Astrocyte (in vitro differentiated cells and primary cell): Measurements from ENCODE around the gene ATXN3L. TPM values are rescaled to one million over a fixed set of nuclear protein-coding genes. Genes with fewer than 3 reads are reported as not detected.

ENCODE experiments used
- DNase-seq: peaks from one replicate; pipeline ENCODE4 v3.0.0-alpha.2; 2010; ENCODE audit warnings: low read depth
- FAIRE-seq: peaks from 2 replicates; lab custom pipeline; 2011; peaks lifted over from hg19 to GRCh38; lab: Jason Lieb, UNC
- H2AFZ ChIP-seq: 2 replicates; pipeline ENCODE4 v1.6.0; 2012; ENCODE audit warnings: low read depth, low read length, inconsistent platforms
- H3K27ac ChIP-seq: 2 replicates; pipeline ENCODE4 v1.5.1; 2011; ENCODE audit warnings: low read depth, low read length, inconsistent platforms
- H3K27me3 ChIP-seq: 2 replicates; pipeline ENCODE4 v1.6.0; 2011; ENCODE audit warnings: low read length, inconsistent platforms; ENCODE audit not compliant: insufficient read depth
- H3K36me3 ChIP-seq: 2 replicates; pipeline ENCODE4 v1.5.1; 2011; ENCODE audit warnings: low read length, inconsistent platforms; ENCODE audit not compliant: insufficient read depth
- H3K4me1 ChIP-seq: 2 replicates; pipeline ENCODE4 v1.5.1; 2011; ENCODE audit warnings: low read length, inconsistent platforms; ENCODE audit not compliant: insufficient read depth
- H3K4me2 ChIP-seq: 2 replicates; pipeline ENCODE4 v1.6.0; 2012; ENCODE audit warnings: low read length, inconsistent platforms
- H3K4me3 ChIP-seq: 2 replicates; pipeline ENCODE4 v1.5.1; 2011; ENCODE audit warnings: low read depth, mild to moderate bottlenecking, low read length, inconsistent platforms; ENCODE audit not compliant: insufficient read depth
- H3K79me2 ChIP-seq: 2 replicates; pipeline ENCODE4 v1.6.0; 2012; ENCODE audit warnings: mild to moderate bottlenecking, low read length, inconsistent platforms; ENCODE audit not compliant: insufficient read depth
- H3K9ac ChIP-seq: 2 replicates; pipeline ENCODE4 v1.6.0; 2012; ENCODE audit warnings: mild to moderate bottlenecking, low read length, inconsistent platforms
- H3K9me3 ChIP-seq: 2 replicates; pipeline ENCODE4 v1.5.1; 2012; ENCODE audit warnings: low read depth, mild to moderate bottlenecking, low read length, inconsistent platforms; ENCODE audit not compliant: insufficient read depth
- H4K20me1 ChIP-seq: 2 replicates; pipeline ENCODE4 v1.6.0; 2012; ENCODE audit warnings: low read length, inconsistent platforms; ENCODE audit not compliant: insufficient read depth
- H3K27ac Mint-ChIP-seq: one replicate; pipeline ENCODE4 v1.8.0; 2021; ENCODE audit warnings: mild to moderate bottlenecking, mixed read lengths; ENCODE audit not compliant: unreplicated experiment
- H3K27me3 Mint-ChIP-seq: one replicate; pipeline ENCODE4 v1.8.0; 2021; ENCODE audit warnings: low read depth, mixed read lengths; ENCODE audit not compliant: unreplicated experiment
- H3K36me3 Mint-ChIP-seq: one replicate; pipeline ENCODE4 v1.8.0; 2021; ENCODE audit warnings: low read depth, mixed read lengths; ENCODE audit not compliant: unreplicated experiment
- H3K4me1 Mint-ChIP-seq: one replicate; pipeline ENCODE4 v1.8.0; 2021; ENCODE audit warnings: low read depth, mixed read lengths; ENCODE audit not compliant: unreplicated experiment
- H3K4me3 Mint-ChIP-seq: one replicate; pipeline ENCODE4 v1.8.0; 2021; ENCODE audit warnings: mild to moderate bottlenecking, moderate library complexity, mixed read lengths; ENCODE audit not compliant: unreplicated experiment
- H3K9me3 Mint-ChIP-seq: one replicate; pipeline ENCODE4 v1.8.0; 2021; ENCODE audit warnings: mild to moderate bottlenecking, mixed read lengths; ENCODE audit not compliant: unreplicated experiment
- EZH2 ChIP-seq: IDR thresholded peaks from 2 replicates; pipeline ENCODE4 v1.6.1; 2012; ENCODE audit warnings: mild to moderate bottlenecking, low read length, inconsistent platforms; ENCODE audit not compliant: insufficient read depth
- total RNA-seq: library from RNA; stranded (reverse); gene quantifications from 2 replicates; pipeline ENCODE4 v1.2.1, GENCODE V29; 2021
- TF ChIP-seq, protein P1 (sequence below): IDR thresholded peaks from 2 replicates; pipeline ENCODE4 v1.5.1; 2011; ENCODE audit warnings: low read depth, mild to moderate bottlenecking, inconsistent platforms, low read length, moderate library complexity; ENCODE audit not compliant: insufficient read depth

The ATXN3L gene
- total RNA-seq, 1 donor from 2014 or later = not detected

GRCh38 chrX:13330446-13330845, 10.6 kb upstream of the ATXN3L start:
- H3K79me2 ChIP-seq = no peaks in the 10 kb centered on the region
- no peaks in the 10 kb centered on the region for H3K36me3 Mint-ChIP-seq
- H2AFZ ChIP-seq = no peak overlapping the region
- no peaks in the 10 kb centered on the region for H4K20me1 ChIP-seq
- no peak overlapping the region for H3K27ac Mint-ChIP-seq
- H3K27me3 Mint-ChIP-seq = no peaks in the 10 kb centered on the region
- no peak overlapping the region for H3K4me3 Mint-ChIP-seq
- DNase-seq (no peak), FAIRE-seq (no peak)
- H3K4me2 ChIP-seq = no peak overlapping the region
- no peak overlapping the region for H3K27ac ChIP-seq
- H3K4me1 Mint-ChIP-seq = peaks cover 3% of the 10 kb centered on the region
- no peaks in the 10 kb centered on the region for H3K9me3 Mint-ChIP-seq
- TF ChIP-seq, protein P1, sequence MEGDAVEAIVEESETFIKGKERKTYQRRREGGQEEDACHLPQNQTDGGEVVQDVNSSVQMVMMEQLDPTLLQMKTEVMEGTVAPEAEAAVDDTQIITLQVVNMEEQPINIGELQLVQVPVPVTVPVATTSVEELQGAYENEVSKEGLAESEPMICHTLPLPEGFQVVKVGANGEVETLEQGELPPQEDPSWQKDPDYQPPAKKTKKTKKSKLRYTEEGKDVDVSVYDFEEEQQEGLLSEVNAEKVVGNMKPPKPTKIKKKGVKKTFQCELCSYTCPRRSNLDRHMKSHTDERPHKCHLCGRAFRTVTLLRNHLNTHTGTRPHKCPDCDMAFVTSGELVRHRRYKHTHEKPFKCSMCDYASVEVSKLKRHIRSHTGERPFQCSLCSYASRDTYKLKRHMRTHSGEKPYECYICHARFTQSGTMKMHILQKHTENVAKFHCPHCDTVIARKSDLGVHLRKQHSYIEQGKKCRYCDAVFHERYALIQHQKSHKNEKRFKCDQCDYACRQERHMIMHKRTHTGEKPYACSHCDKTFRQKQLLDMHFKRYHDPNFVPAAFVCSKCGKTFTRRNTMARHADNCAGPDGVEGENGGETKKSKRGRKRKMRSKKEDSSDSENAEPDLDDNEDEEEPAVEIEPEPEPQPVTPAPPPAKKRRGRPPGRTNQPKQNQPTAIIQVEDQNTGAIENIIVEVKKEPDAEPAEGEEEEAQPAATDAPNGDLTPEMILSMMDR = no peak
- no peaks in the 10 kb centered on the region for H3K4me1 ChIP-seq
- H3K27me3 ChIP-seq = no peaks in the 10 kb centered on the region
- H3K4me3 ChIP-seq = no peak overlapping the region
- no peaks in the 10 kb centered on the region for H3K36me3 ChIP-seq
- no peaks in the 10 kb centered on the region for H3K9me3 ChIP-seq
- H3K9ac ChIP-seq = no peak overlapping the region

GRCh38 chrX:13327666-13328065, 7.8 kb upstream of the ATXN3L start:
- Mint-ChIP-seq H3K9me3 (no peaks in the 10 kb centered on the region), H3K36me3 (no peaks in the 10 kb centered on the region), H3K4me1 (no peaks in the 10 kb centered on the region), H3K27ac (no peak overlapping the region), H3K27me3 (no peaks in the 10 kb centered on the region), H3K4me3 (no peak overlapping the region)
- TF ChIP-seq, protein P1 = no peak
- TF ChIP-seq EZH2 = no peak
- no peak overlapping the region for H3K9ac ChIP-seq
- no peak overlapping the region for H2AFZ ChIP-seq
- H3K4me2 ChIP-seq = no peak overlapping the region
- DNase-seq (no peak), FAIRE-seq (no peak)
- no peaks in the 10 kb centered on the region for H3K4me1 ChIP-seq
- no peak overlapping the region for H3K27ac ChIP-seq
- no peaks in the 10 kb centered on the region for H3K9me3 ChIP-seq
- no peaks in the 10 kb centered on the region for H3K27me3 ChIP-seq
- H4K20me1 ChIP-seq = no peaks in the 10 kb centered on the region
- H3K79me2 ChIP-seq = no peaks in the 10 kb centered on the region
- H3K36me3 ChIP-seq = no peaks in the 10 kb centered on the region
- no peak overlapping the region for H3K4me3 ChIP-seq

- Histone ChIP-seq H2AFZ (no peak overlapping the region), H3K4me1 (no peaks in the 10 kb centered on the region), H3K9me3 (no peaks in the 10 kb centered on the region), H3K4me2 (no peak overlapping the region), H3K4me3 (no peak overlapping the region), H3K9ac (no peak overlapping the region), H3K27ac (no peak overlapping the region), H3K36me3 (no peaks in the 10 kb centered on the region), H4K20me1 (no peaks in the 10 kb centered on the region), H3K79me2 (no peaks in the 10 kb centered on the region), H3K27me3 (no peaks in the 10 kb centered on the region)
- Mint-ChIP-seq H3K9me3 (no peaks in the 10 kb centered on the region), H3K36me3 (no peaks in the 10 kb centered on the region), H3K27ac (no peak overlapping the region), H3K4me1 (no peaks in the 10 kb centered on the region), H3K4me3 (no peak overlapping the region), H3K27me3 (no peaks in the 10 kb centered on the region)
- DNase-seq (no peak), FAIRE-seq (no peak)
- TF ChIP-seq, protein P1 = no peak
- TF ChIP-seq EZH2 = no peak
Measured at GRCh38 chrX:13323241-13323640, 3.4 kb upstream of the ATXN3L start.
